Measurements from ENCODE around the gene SRSF6. TPM values are rescaled to one million over a fixed set of nuclear protein-coding genes. Genes with fewer than 3 reads are reported as not detected.
"Not testable (repeated sequence)": the region's sequence is repeated elsewhere in the genome, so short reads cannot be mapped to it uniquely, and the experiment has no call there.

Gene SRSF6
- total RNA-seq, 1 donor from 2014 or later = 56.5 TPM

DNA sequence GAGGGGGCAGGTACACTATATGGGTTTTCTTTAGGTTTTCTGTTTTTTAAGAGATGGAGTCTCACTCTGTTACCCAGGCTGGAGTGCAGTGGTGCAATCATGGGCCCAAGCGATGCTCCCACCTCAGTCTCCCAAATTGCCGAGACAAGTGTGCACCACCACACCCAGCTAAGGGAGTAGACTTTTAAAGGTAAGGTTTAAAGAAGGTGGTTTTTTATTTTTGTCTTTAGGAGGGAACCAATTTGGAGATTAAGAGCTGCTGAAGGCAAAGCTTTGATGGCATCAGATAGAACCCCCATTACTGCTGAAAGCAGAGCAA, 7.9 kb downstream of the SRSF6 start:
- intact Hi-C loops (cut with micrococcal nuclease) = no loop called here
- DNase-seq = no peak
- ATAC-seq = no peak

DNA sequence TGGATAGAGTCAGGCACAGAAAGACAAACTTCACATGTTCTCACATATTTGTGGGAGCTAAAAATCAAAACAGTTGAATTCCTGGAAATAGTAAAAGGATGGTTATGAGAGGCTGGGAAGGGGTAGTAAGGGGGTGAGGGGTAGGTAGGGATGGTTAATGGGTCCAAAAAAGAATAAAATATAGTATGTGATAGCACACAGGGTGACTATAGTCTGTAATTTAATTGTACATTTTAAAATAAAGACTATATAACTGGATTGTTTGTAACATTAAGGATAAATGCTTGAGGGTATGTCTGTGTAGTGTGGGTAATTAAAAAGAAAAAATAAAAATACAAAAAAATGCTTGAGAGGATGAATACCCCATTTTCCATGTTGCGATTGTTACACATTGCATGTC, 9.9 kb downstream of the SRSF6 start:
- no peak for DNase-seq
- intact Hi-C loops (cut with micrococcal nuclease) = no loop called here
- no peak for ATAC-seq

DNA sequence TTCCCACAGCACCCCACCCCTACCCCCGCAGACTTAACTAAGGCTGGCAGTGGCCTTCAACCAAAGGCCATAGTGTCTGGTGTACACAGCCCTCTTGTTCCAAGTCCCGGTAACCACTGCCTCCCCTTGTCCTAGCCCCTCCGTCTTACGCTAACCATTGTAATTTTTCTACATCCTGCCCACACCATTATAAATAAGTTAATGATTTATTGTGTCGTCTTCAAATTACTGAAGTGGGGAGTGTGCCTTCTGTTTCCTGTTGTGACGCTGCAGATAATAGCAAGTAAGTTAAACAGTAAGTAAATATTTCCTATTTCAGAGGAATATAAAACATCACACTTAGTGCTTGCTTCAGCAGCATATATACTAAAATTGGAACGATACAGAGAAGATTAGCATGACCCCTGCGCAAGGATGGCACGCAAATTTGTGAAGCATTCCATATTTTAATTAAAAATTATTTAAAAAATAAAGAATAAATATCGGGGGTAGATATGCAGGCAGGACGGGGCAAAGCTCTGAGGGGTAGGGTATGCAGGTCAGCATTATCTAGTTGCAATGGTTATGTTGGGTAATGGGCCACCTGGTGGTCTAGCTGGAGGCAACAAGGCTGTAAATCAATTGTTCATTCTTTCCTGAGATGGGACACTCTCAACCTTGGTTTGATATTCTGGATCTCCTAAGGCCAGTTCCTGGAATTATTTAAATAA, 15.1 kb downstream of the SRSF6 start:
- intact Hi-C loops (cut with micrococcal nuclease) = no loop called here
- DNase-seq (no peak), ATAC-seq (no peak)

DNA sequence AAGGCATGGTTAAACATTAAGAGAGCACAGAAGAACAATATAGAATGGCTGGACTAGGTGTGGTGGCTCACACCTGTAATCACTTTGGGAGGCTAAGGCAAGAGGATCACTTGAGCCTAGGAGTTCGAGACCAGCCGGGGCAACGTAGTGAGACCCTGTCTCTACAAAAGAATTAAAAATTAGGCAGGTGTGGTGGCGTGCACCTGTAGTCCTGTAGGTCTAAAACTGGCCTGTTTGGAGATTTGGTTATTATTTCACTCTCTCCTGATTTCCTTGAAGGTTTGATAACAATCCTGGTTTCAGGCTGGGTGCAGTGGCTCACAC, 15.6 kb downstream of the SRSF6 start:
- ATAC-seq (no peak), DNase-seq (no peak)
- intact Hi-C loops (cut with micrococcal nuclease) = no loop called here

DNA sequence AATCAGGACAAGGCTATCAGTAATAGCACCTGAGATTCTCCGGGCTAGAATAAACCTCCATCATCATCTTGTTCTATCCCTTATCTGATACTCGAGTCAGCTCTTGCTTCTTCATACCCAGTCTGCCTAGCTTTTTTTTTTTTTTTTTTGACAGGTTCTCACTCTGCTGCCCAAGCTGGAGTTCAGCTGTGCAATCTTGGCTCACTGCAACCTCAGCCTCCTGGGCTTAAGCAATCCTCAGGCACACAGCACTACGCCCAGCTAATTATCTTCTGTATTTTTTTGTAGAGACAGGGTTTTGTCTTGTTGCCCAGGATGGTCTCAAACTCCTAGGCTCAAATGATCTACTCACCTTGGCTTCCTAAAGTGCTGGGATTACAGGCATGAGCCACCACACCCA, 19.5 kb downstream of the SRSF6 start:
- ATAC-seq (no peak), DNase-seq (no peak)
- intact Hi-C loops (cut with micrococcal nuclease) = no loop called here

DNA sequence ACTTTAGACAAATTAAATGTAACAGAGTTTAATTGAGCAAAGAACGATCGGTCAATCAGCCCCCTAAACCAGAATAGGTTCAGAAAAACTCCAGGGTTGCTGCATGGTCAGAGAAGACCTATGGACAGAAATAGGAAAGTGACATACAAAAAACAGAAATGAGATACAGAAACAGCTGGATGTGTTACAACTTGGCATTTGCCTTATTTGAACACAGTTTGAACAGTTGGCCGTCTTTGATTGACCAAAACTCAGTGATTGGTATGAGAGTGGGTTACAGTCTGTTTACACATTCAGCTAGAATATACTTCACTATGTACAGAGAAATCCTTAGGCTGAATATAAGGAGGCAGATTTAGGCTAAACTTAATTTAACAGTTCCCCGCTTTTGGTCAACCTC, 19.9 kb downstream of the SRSF6 start:
- intact Hi-C loops (cut with micrococcal nuclease) = no loop called here
- no peak for DNase-seq
- ATAC-seq = no peak

DNA sequence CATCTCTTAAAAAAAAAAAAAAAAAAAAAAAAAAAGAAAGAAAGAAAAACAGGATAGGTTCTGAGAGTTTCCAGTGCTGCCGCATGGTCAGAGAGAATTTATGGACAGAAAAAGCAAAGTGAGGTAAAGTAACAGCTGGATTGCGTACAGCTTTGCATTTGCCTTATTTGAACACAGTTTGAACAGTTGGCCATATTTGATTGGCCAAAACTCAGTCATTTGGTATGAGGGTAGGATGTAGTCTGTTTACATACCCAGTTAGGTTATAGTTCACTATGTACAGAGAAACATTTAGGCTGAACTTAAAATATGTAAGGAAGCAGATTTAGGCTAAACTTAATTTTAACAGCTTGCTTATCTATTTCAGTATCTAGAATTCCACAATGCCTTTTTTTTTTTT, 32.3 kb downstream of the SRSF6 start:
- DNase-seq (no peak), ATAC-seq (no peak)
- intact Hi-C loops (cut with micrococcal nuclease) = no loop called here

DNA sequence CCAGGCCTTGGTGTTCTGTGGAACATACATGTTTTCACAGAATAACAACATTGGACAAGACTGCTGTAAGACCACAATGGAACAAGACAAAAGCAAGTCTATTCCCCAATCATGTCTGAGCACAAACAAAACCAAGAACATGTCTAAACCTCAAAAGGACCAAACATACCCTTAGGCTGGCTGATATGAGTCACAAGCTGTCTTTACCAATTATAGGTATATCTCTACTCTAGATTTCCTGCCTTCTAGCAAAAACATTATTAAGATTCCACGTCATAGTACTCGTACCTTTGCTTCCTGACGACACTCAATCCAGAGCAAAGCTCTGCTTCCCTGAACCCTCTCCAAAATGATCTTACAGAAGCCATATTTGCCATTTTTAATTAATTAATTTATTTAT, 34.4 kb downstream of the SRSF6 start:
- DNase-seq = no peak
- intact Hi-C loops (cut with micrococcal nuclease) = no loop called here
- no peak for ATAC-seq

DNA sequence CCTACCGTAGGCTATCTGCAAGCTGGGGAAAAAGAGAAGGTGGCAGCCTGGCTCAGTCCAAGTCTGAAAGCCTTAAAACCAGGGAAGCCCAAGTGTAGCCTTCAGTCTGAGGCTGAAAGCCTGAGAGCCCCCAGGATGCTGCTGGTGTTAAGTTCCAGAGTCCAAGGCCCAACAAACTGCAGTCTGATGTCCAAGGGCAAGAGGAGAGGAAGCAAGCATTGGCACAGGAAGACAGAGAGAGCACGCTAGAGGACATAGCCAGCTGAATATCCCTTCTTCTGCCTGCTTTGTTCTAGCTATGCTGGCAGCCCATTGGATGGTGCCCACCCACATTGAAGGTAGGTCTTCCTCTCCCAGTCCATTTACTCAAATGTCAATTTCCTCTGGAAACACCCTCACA, 37.7 kb downstream of the SRSF6 start:
- intact Hi-C loops (cut with micrococcal nuclease) = no loop called here

DNA sequence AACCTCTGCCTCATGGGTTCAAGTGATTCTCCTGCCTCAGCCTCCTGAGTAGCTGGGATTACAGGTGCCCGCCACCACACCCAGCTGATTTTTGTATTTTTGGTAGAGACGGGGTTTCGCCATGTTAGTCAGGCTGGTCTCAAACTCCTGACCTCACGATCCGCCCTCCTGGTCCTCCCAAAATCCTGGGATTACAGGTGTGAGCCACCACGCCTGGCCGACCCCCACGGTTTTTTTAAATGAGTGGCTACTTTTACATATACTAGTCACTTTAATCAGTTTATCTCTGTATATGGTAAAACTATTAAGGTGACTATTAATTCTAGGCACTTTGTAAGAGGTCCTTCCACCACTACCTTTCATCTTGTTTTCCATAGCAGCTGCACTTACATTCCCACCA, 44.3 kb downstream of the SRSF6 start:
- intact Hi-C loops (cut with micrococcal nuclease); ATAC-seq; DNase-seq: not testable (repeated sequence)

More for the DNA sequence above, 37.7 kb downstream of the SRSF6 start:
- no peak for DNase-seq
- ATAC-seq = no peak

DNA sequence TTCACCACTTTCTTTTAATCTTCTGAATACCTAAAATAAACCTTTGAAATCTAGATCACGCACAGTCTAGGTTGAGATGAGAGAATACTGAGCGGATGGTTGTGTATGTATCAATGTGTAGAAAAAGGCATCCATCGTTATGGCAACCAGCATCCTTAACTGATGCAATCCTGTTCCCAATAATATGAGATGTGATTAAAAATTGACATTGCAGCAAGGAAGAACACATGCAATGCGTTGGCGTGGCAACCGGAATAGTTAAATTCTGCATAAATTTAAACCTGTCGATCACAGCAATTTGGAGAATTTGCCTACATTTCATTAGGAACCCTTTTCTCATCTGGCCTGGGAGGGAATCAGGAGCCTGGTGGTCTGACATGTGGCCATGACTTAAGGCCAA, 48.5 kb downstream of the SRSF6 start:
- intact Hi-C loops (cut with micrococcal nuclease) = no loop called here

DNA sequence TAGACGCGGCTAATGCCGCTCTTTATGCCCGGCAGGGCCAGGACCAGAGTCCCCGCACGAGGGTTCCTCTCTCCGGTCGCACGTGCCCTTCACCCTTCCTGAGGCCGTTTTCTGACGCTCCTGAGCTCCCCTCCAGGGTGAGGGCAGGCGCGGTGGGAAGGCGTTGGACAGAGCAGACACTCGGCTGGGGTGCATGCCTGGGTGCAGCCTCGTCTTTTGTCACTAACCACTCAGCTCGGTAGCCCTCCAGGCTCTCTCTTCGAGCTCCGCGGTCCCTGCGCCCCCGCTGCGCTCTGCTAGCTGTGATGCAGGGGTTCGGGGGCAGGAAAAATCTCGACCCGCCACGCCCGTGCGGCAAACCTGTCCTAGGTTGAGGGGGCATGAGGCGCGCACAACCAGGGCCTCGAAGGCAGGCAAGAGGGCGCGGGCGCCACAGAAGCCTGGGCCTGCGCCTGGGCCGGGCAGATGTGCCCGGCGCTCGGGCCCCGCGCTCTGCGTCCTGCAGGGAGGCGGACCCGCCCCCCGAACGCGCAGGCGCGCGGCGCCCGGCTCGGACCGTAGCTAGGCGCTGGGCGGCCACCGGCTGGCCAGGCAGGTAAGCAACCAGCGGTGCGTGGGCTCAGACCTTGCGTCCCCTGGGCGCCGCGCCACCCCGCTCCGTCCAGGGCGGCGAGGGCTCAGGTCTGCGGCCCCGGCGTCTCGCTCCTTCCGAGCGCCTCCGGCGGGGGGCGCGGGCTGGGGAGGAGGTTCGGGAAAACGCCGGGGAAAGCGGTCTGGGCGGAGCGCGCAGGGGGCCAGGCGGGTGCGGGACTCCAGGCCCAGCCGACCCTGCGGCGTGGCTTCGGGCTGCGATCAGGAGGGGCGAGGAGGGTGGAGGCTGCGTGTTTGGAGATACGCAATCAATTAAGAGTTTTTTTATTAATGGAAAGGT, 49.7 kb downstream of the SRSF6 start, which contains the start of gene L3MBTL1:
Gene L3MBTL1 (plus strand): TSS at position 548 of the 931 bp plus-strand sequence. CDS start 5,807 bp downstream, outside the sequence.
- peak; percentile 95 for ATAC-seq
- intact Hi-C loops (cut with micrococcal nuclease) = no loop called here
- DNase-seq = peak; percentile 73

More for the DNA sequence above, 48.5 kb downstream of the SRSF6 start:
- ATAC-seq (no peak), DNase-seq (no peak)

DNA sequence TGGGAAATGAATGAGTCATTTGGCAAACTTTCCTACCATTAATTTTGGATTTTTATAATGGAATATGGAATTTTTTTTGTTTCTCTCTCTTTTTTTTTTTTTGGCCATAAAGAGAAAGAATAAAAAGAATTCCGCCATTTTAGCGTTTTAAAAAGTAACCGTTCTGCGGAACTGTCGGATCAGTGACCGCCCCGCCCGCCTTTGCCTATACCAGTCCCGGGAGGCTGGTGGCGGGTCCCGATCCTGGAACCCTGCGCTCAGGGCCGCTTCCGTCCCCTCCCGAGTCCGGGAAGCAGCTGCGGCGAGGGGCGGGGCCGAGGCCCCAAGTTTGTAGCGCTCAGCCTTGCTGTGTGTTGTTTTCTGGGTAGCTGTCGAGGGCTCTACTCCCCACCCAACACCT, 50.4 kb downstream of the SRSF6 start:
- DNase-seq = no peak
- ATAC-seq = peak; percentile 24
- intact Hi-C loops (cut with micrococcal nuclease) = no loop called here

DNA sequence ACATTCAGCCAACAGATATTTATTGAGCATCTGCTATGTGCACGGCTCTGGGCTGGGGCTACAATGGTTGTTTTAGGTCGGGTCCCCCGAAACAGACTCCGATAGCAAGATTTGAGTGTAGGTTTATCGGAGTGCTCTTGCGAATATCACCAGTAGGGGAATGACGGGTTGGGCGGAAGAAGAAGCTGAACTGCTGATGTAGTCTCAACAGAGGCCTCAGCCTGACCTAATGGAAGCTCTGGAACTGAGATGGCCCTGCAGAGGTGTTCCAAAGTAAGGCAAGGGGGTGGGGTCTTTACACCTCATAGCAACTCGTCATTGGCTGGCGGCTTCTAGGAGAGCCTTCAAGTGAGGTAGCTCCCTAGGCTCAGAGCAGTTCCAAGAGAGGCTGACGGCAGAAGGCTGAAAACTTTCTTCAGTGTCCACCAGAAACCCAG, 50.9 kb downstream of the SRSF6 start:
- DNase-seq (no peak), ATAC-seq (no peak)
- intact Hi-C loops (cut with micrococcal nuclease) = no loop called here

DNA sequence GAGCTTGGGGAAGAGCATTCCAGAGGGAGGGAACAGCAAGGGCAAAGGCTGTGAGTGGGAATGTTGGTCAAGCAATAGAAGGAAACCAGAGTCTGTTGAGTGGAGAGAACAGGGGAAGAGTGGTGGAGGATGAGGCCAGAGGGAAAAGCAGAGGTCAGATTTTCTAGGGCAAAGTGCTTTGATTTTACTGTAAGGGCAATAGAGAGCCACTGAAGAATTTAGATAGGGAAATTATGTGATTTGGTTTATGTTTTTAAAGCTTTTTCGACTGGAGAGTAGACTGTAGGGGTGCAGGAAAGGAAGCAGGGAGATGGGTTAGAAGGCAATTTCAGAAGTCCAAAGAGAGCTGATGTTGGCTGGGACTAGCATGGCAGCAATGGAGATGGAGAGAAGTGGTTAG, 54.2 kb downstream of the SRSF6 start:
- intact Hi-C loops (cut with micrococcal nuclease) = no loop called here
- no peak for DNase-seq

DNA sequence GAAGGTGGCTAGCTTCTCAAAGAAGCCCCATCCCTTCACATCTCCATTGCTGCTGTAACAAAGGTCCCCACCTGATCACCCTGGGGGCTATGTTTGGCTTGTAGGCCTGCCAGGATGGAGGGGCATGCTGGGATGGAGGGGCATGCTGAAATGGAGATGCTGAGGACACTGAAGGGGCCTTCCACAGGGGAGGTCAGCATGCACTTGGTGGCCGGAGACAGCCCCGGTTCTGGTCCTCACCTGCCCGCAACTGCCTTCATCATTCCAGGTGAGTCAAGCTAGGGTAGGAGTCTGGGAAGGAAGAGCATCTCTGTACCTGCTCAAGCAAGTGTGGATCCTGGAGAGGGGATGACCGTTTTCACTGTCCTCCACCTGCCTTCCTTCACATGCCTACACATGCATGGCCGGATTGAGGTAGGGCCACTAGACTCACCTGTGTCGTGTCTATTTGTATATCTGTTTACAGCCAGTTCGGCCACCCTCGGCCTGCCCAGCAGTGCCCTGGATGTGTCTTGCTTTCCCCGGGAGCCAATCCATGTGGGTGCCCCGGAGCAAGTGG, 55.8 kb downstream of the SRSF6 start:
- ATAC-seq (no peak), DNase-seq (no peak)
- intact Hi-C loops (cut with micrococcal nuclease) = no loop called here

More for the DNA sequence above, 54.2 kb downstream of the SRSF6 start:
- ATAC-seq = no peak

All from left ventricle myocardium superior (tissue), 1 donor.